SJCRH30 (cell line): ENCODE measurements around the gene TMEM184A. TPM values are rescaled to one million over a fixed set of nuclear protein-coding genes. Genes with fewer than 3 reads are reported as not detected.

Experiments used
- DNase-seq, 2 experiments: peaks; one replicate each; pipeline ENCODE4 v3.0.0-alpha.2; 2015 to 2020
- H3K27ac ChIP-seq: fragments of 250-450 bp; sonication (Bioruptor Pico); 2 replicates; pipeline ENCODE4 v1.5.1; 2020; ENCODE audit warnings: mild to moderate bottlenecking, moderate library complexity
- H3K27me3 ChIP-seq: fragments of 250-450 bp; sonication (Bioruptor Pico); 2 replicates; pipeline ENCODE4 v1.5.1; 2020; ENCODE audit warnings: mild to moderate bottlenecking, moderate library complexity
- H3K36me3 ChIP-seq: fragments of 250-450 bp; sonication (Bioruptor Pico); 2 replicates; pipeline ENCODE4 v1.5.1; 2020; ENCODE audit warnings: mild to moderate bottlenecking, moderate library complexity
- H3K4me1 ChIP-seq: fragments of 250-450 bp; sonication (Bioruptor Pico); 2 replicates; pipeline ENCODE4 v1.5.1; 2020; ENCODE audit warnings: mild to moderate bottlenecking, moderate library complexity
- H3K4me3 ChIP-seq: fragments of 250-450 bp; sonication (Bioruptor Pico); 2 replicates; pipeline ENCODE4 v1.5.1; 2020; ENCODE audit warnings: mild to moderate bottlenecking, moderate library complexity
- H3K9me3 ChIP-seq: fragments of 250-450 bp; sonication (Bioruptor Pico); replicated peaks from 2 replicates; pipeline ENCODE4 v1.5.1; 2020; ENCODE audit warnings: mild to moderate bottlenecking, moderate library complexity
- total RNA-seq: library from RNA; depleted of rRNA; stranded (reverse); fragments of >200 nt; shearing (Covaris generic); gene quantifications from 2 replicates; pipeline ENCODE4 v1.2.3, GENCODE V29; 2014

TMEM184A gene
- total RNA-seq, 1 experiment from 2014 or later: not detected

DNA sequence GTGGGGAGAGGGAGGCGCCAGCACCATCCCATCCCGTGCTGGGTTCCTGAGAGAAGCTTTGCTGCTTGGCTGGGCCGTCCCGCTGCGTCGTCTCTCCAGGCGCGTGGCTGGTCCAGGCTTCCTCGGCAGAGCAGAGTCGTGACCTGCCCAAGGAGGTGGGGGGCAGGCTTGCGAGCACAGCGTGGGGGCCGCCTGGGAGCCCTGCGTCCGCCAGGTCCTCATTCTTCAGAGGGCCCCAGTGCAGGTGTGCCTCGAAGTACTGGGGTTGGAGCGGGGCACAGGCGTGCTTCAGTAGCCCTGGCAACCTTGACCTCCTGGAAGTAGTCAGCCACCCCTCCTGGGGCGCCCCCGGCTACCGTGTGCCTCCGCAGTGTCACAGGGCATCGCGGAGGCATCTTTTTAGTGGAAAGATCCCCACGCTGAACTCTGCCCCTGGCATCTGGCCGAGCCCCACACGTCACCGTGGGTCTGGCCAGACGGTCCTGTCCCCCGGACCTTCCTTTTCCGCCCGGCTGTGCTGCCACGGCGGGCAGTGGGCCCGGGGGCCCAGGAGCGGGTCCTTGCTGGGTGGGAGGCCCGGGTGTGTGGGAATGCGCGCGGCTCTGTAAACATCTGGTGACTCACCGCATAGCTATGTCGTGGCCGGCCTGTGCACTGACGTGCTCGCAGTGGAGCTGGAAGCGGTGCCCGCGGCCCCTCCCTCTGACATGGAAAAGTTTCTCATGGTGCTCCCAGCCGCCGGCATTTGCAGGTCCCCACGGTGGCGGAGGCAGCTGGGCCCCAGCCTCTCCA is 19.1 kb downstream of the TMEM184A start:
- H3K36me3 ChIP-seq: no peaks in the 10 kb centered on the region
- H3K4me1 ChIP-seq: peaks cover 22% of the 10 kb centered on the region; the same call in 1 of the 2 replicates
- peak; percentile 84 to 89 for DNase-seq

DNA sequence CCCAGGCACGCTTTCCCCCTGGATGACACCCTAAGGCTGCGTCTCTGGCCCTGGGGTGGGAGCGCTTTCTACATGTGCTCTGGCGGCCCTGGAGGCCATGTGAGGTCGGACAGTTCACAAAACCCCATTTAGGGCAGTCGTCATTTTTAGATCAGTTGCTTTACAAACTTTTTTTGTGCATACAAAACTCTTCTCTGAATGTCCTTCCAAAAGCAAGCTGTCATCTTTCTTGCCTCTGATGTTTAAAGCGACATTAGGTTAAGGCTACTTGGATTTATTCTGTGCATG is 19.6 kb downstream of the TMEM184A start:
- Histone ChIP-seq H3K9me3 (no peaks in the 10 kb centered on the region), H3K27ac (no peak overlapping the region), H3K4me1 (peaks cover 26% of the 10 kb centered on the region; the same call in 1 of the 2 replicates), H3K36me3 (no peaks in the 10 kb centered on the region), H3K27me3 (no peaks in the 10 kb centered on the region), H3K4me3 (no peak overlapping the region)
- no peak for DNase-seq

More for the DNA sequence above, 19.1 kb downstream of the TMEM184A start:
- Histone ChIP-seq H3K27ac (peak overlapping the region; percentile 60; the same call in 1 of the 2 replicates), H3K9me3 (no peaks in the 10 kb centered on the region), H3K4me3 (peak overlapping the region; percentile 36), H3K27me3 (no peaks in the 10 kb centered on the region)

DNA sequence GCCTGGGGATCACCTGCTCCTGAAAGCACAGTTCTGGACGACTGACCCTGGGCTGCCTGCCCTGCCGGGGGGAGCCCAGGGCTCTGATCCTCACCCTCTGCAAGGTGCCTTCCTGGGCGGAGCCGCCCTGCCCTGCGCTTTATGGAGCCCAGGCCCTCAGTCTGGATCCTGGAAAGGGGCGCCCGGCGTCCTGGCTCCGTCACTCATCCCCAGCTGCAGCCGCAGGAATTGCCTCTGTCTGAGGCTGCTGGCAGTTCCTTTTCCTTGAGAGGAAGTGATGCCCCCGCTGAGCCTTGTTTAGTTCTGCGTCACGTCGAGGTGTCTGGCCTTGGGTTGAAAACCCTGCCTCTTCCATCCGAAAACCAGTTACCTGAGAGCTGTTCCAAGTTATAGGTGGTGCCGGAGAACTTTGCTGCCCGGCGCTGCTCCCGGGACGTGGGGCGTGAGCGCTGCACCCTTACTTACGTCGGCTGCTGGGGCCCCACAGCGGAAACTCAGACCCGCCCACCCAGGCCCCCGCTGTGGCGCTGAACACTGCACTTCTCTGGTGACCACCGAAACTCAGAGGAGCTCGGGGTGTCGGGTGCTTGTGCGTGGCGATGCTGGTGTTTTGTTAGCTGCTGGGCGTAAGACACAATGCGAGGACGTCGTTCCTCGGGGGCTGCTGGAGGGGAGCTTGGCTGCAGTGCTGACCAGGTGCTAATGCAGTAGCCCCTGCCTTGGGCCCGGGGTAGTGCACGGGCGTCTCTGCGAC is 20.1 kb downstream of the TMEM184A start:
- Histone ChIP-seq H3K4me1 (peaks cover 26% of the 10 kb centered on the region; the same call in 1 of the 2 replicates), H3K27me3 (no peaks in the 10 kb centered on the region), H3K4me3 (no peak overlapping the region), H3K27ac (no peak overlapping the region), H3K9me3 (no peaks in the 10 kb centered on the region), H3K36me3 (no peaks in the 10 kb centered on the region)
- DNase-seq: no peak

DNA sequence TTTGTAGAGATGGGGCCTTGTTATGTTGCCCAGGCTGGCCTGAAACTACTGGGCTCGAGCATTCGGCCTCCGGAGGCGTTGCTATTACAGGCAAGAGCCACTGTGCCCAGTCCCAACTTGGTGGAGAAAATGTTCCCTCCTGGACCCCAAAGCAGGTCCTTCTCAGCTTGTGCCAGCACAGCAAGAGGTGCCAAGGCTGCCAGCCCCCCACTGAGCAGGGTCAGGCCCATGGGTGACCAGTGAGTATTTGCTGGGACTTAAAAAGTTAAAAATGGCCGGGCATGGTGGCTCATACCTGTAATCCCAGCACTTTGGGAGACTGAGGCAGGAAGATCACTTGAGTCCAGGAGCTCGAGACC is 20.9 kb downstream of the TMEM184A start:
- no peak for DNase-seq
- H3K27me3 ChIP-seq: no peaks in the 10 kb centered on the region
- no peak overlapping the region for H3K27ac ChIP-seq

DNA sequence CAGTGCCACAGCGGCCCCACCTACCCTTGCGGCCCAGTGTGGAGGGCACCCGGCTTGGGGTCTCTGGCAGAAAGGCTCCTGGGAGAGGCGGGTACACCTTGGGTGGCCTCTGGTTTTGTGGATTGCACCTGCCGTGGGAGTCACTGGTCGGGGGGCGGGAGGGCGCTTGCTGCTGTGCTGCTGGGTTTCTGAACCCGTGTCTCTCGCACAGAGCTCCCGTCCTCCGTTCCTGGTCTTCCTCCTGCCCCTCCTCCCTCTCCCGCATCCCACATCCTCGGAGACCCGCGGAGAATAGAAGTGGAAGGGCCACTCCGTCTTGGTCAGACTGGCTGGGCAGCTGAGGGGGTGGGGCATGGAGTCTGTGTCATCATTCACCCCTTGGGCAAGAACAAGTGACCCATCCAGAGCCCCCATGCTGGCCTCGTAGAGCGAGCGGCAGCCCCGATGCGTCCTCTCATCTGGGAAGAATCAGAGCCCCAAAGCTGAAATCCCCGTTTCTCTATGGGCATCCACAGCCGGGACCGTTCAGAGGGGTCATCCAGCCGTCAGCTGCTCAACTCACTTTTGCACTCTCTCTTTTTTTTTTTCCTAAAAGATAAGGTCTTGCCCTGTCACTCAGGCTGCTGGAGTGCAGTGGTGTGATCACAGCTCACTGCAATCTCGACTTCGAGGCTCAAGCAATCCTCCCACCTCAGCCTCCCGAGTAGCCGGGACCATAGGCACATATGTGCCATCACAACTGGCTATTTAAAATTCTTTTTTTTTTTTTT is 21.5 kb downstream of the TMEM184A start:
- H3K36me3 ChIP-seq: no peaks in the 10 kb centered on the region
- no peak overlapping the region for H3K4me3 ChIP-seq
- peaks cover 26% of the 10 kb centered on the region; the same call in 1 of the 2 replicates for H3K4me1 ChIP-seq
- no peaks in the 10 kb centered on the region for H3K27me3 ChIP-seq
- DNase-seq: no peak
- H3K27ac ChIP-seq: no peak overlapping the region
- no peaks in the 10 kb centered on the region for H3K9me3 ChIP-seq

More for the DNA sequence above, 20.9 kb downstream of the TMEM184A start:
- Histone ChIP-seq H3K4me3 (no peak overlapping the region), H3K9me3 (no peaks in the 10 kb centered on the region), H3K4me1 (peaks cover 26% of the 10 kb centered on the region; the same call in 1 of the 2 replicates), H3K36me3 (no peaks in the 10 kb centered on the region)

DNA sequence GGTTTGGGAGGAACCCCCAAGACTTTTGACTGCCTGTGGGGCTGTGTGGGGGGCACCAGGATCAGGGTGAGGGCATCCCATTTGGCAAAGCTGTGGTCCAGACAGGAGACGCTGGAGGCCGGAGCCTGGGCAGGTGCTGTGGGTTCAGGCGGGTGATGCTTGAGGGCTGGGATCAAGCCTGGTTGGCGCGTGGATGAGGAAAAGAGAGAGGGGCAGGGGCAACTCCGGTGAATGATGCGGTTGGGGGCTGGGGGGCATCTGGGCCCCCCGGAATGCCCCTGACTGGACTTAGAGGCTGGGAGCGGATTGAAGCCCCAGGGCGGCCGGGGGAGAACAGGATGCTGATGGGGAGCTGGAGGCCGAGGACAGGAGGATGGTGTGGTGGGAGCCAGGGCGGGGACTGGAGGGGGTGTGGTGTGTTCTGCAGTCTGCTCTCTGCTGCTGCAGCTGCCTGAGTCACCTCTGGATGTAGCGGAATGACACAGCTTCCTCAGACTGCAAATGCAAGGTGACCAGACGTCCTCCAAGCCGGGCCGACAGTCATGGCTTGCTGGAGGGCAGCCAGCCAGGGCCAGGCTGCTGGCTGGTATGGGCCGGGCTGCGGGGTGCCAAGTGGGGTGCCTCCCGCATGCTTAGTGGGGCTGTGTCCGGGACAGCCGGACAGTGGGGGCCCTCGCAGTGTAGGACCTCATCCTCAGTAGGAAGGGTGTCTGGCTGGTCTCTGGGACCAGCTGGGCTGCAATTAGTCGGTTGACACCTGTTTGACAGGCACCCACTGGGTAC is 22.3 kb downstream of the TMEM184A start:
- DNase-seq: peak; percentile 42 to 49
- H3K27ac ChIP-seq: no peak overlapping the region
- no peaks in the 10 kb centered on the region for H3K9me3 ChIP-seq
- H3K4me1 ChIP-seq: peaks cover 26% of the 10 kb centered on the region; the same call in 1 of the 2 replicates
- no peak overlapping the region for H3K4me3 ChIP-seq
- H3K27me3 ChIP-seq: no peaks in the 10 kb centered on the region
- H3K36me3 ChIP-seq: no peaks in the 10 kb centered on the region

DNA sequence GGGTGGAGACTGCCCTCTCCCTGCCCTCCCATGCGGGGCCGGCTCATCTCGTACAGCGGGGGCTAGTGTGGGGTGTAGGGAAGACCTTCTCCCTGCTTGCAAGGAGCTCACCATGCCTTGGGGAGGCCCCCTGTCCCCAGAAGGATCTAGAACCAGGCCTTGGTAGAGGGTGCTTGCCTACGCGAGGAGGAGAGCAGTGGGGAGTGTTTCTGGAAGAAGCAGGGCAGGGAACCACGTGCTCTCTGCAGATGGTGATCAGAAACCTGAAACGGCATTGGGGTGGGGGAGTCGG is 22.8 kb downstream of the TMEM184A start:
- no peaks in the 10 kb centered on the region for H3K36me3 ChIP-seq
- H3K27me3 ChIP-seq: no peaks in the 10 kb centered on the region
- H3K9me3 ChIP-seq: no peaks in the 10 kb centered on the region
- peak overlapping the region; percentile 43 for H3K4me3 ChIP-seq
- peak overlapping the region; percentile 11; the same call in 1 of the 2 replicates for H3K27ac ChIP-seq
- no peak for DNase-seq
- peaks cover 24% of the 10 kb centered on the region; the same call in 1 of the 2 replicates for H3K4me1 ChIP-seq

DNA sequence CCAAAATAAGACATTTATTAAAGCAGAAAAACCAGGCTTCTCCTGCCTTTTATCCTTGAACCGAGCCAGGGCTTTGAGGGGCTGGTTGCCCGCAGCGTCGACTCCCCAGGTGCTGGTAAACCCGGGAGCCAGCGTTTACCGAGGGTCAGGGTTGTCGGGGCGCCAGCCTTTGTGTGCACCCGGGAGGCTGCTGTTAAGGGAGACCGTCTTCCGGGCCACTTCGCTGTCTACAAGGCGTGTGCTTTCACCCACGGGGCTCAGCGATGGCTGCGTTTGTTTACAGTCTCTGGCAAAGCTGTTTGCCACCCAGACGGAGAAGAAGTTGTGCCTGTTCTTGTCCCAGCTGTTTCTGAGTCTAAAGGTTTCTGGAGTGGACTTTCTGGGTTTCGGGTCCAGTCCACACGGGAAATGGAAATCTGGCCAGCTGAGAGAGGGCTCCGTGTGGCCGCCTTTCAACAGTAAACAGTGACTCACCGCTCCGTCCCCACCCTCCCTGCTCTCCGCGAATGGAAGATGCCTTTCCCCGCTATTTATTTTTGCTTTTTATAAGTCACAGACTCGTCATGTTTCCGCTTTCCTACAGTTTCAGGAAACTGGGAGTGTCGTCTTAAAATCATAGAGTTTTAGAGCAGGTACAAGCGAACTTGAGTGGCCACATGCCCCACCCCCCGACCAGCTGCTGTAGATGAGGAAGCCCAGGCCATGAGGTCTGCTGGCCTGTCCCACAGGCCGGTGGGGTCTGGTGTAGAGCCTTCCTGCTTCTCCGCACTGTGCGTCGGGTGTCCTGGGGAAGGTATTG is 23.4 kb downstream of the TMEM184A start:
- DNase-seq: peak in 1 of 2 experiments; percentile 32

DNA sequence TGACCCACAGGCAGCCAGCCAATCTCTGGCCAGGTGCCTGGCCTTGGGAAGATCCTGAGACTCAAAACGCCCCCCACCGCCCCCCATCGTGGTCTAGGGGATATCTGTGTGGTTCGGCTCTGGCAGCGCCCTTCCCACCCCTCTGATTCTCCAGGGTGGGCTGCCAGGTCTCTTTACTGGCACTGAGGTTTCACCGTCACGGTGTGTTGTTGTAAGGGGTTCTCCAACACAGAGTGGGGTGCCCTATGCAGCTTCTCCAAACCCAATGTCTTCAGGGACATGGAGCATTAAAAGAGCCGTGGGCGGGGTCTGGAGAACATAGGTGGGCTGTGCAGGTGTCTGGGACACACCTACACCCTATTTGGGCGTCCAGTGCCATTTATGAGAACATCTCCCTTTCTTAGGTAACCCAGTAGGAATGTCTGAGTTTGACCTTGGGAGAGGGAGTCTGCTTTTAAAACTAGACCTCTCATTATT is 24.0 kb downstream of the TMEM184A start:
- no peak for DNase-seq
- H3K27ac ChIP-seq: no peak overlapping the region
- no peaks in the 10 kb centered on the region for H3K36me3 ChIP-seq
- peak overlapping the region; percentile 43 for H3K4me3 ChIP-seq
- peaks cover 17% of the 10 kb centered on the region; the same call in 1 of the 2 replicates for H3K4me1 ChIP-seq
- no peaks in the 10 kb centered on the region for H3K27me3 ChIP-seq
- H3K9me3 ChIP-seq: no peaks in the 10 kb centered on the region

More for the DNA sequence above, 23.4 kb downstream of the TMEM184A start:
- Histone ChIP-seq H3K4me1 (peaks cover 22% of the 10 kb centered on the region; the same call in 1 of the 2 replicates), H3K4me3 (peak overlapping the region; percentile 43), H3K27me3 (no peaks in the 10 kb centered on the region), H3K27ac (peak overlapping the region; percentile 11; the same call in 1 of the 2 replicates), H3K9me3 (no peaks in the 10 kb centered on the region), H3K36me3 (no peaks in the 10 kb centered on the region)

DNA sequence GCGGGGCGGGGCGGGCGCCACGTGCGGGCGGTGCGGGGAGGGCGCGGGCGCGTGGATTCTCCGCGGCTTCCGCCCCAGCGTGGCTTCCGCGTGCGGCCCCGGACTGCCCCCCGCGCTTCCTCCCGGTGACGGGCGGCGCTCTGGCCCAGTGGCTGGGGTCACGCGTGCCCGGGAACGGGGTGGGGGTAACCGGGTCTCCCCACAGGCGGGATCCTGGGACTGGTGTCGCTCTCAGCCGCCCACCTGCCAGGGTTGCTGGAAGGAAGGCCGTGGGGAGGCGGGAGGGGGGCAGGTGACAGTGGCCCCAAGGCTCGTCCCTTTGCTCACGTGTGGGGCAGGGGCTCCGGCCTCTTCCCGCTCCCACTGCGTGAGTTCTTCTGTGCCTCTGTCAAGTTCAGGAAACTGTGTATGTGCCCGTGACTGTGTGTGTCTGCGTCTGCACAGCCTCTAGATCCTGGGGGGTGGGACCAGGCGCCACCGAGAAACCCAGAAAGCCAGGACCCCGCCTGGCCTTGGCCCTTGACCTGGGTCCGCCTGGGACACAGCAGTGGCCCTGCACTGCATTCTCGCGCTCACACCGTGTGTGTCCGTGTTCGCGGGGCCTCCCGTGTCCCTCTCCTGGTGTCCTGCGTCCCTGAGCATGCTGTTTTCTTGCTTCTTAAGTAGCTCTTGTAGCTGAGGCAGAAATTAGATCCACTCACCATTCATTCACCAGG is 24.6 kb downstream of the TMEM184A start:
- Histone ChIP-seq H3K9me3 (no peaks in the 10 kb centered on the region), H3K27me3 (no peaks in the 10 kb centered on the region), H3K4me3 (no peak overlapping the region), H3K27ac (no peak overlapping the region), H3K4me1 (peaks cover 11% of the 10 kb centered on the region; the same call in 1 of the 2 replicates), H3K36me3 (no peaks in the 10 kb centered on the region)
- DNase-seq: no peak

DNA sequence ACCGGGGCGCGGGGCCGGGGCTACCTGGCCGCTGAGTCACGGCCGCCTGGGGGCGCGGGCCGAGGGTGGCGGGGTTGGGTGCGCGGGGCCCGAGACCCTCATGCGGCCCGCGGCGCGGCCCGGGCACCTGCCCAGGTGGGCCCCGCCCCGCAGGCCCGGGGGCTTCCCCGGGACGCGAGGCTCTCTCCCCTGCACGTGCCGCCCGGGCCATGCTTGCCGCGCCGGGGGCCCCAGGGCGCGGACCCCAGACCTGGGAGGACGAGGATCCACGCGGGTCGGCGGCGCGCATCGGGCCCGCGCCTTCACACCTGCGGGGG is 25.1 kb downstream of the TMEM184A start:
- Histone ChIP-seq H3K4me1 (peaks cover 11% of the 10 kb centered on the region; the same call in 1 of the 2 replicates), H3K9me3 (no peaks in the 10 kb centered on the region), H3K4me3 (no peak overlapping the region), H3K27ac (no peak overlapping the region), H3K36me3 (no peaks in the 10 kb centered on the region), H3K27me3 (no peaks in the 10 kb centered on the region)
- DNase-seq: no peak

DNA sequence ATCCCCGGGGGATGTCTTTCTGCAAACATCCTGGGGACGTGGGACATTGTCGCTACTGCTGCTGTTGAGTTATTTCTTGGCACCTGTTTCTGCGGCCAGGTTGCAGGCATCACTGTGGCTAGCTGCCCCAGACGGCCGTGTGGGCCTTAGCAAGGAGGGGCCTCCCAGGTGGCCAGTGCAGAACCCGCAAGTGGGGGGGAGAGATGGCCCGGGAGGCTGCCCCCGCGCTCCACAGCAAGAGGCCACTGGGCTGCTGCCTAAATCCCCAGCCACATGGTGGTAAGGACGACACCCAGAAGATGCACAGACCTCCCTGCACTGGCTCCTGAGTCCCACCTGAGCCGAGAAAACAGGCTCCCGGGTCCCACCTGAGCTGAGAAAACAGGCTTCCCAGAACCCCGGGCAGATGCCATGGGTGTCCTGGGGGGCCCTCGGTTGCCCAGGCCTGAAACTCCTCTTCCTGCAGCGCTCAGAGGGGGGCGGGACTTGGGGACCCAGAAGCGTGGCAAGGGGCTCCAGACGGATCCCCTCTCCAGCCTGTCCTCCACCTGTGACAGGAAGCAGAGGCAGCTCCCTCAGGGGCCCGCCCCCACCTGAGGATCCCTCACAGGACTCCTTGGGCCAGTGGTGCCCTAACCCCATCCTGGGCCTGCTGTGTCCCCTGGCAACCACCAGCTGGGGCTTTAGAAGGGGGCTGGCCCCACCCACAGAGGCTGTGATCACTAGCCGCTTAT is 26.5 kb downstream of the TMEM184A start:
- Histone ChIP-seq H3K4me1 (peaks cover 11% of the 10 kb centered on the region; the same call in 1 of the 2 replicates), H3K36me3 (no peaks in the 10 kb centered on the region), H3K27ac (no peak overlapping the region), H3K4me3 (no peak overlapping the region), H3K27me3 (no peaks in the 10 kb centered on the region), H3K9me3 (no peaks in the 10 kb centered on the region)
- no peak for DNase-seq
